GM21528 (cell line): Measurements from ENCODE around the gene EFL1.

Experiments used
- ATAC-seq: cut with Tn5 transposase; IDR thresholded peaks from one replicate; pipeline ENCODE4 v1.9.1; 2021; ENCODE audit warnings: mild to moderate bottlenecking, moderate library complexity; ENCODE audit not compliant: unreplicated experiment, low FRiP score

Gene EFL1

DNA sequence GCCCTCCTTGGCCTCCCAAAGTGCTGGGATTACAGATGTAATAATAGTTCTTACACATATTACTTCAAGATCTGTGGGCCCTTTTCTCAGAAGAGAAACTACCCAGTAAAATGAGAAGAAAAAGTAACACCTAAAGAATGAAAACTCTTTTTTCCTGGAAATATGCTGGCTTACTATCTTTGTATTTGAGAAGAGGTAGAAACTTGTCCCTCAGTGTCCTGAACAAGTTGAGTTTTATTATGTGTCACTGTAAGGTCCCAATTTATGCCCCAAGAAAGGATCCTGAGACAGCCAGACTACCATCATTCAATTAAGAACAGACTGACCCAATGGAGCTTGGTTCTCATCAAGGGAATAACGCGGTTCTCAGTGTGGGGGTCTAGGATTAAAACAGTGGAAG, 93.8 kb downstream of the EFL1 start:
- ATAC-seq = no peak

- ATAC-seq = no peak
Measured at GRCh38 chr15:82168296-82168695, 94.2 kb downstream of the EFL1 start.

- ATAC-seq = no peak
Measured at GRCh38 chr15:82165948-82166376, 96.6 kb downstream of the EFL1 start.

DNA sequence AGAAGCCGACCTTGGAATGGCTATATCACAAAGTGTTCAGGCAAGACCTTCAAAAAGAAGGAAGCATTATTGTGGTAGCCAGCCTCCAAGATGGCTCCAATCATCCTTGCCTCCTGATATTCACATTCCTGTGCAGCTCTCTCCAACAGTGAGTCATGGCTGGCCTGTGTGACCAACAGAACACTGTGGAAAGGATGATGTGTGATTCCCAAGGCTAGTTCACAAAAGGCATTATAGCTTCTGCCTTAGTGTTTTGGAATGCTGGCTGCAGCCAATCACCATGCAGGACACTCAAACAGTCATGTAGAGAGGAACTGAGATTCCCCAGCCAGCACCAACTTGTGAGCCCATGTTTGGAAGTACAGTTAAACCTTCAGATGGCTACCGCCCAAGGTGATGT, 102.6 kb downstream of the EFL1 start:
- ATAC-seq = no peak

DNA sequence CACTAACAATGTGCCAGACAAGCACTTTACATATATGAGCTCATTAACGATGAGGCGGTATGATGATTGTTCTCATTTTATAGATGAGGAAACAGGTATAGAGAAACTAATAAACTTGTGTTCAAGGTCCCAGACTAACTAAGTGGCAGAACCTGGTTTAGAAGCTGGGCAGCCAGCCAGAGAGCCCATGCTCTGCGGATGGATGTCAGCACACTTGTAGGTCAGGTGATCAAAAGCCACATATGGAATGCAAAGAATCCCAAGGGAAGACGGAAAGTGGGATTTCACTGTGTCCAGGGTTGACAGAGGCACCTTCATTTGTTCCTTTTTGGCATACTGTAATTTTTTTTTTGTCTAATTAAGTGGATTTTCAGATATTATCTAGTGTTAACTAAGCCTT, 103.7 kb downstream of the EFL1 start:
- ATAC-seq = no peak

GRCh38 chr15:82150645-82151044, 111.9 kb downstream of the EFL1 start:
- ATAC-seq = no peak

DNA sequence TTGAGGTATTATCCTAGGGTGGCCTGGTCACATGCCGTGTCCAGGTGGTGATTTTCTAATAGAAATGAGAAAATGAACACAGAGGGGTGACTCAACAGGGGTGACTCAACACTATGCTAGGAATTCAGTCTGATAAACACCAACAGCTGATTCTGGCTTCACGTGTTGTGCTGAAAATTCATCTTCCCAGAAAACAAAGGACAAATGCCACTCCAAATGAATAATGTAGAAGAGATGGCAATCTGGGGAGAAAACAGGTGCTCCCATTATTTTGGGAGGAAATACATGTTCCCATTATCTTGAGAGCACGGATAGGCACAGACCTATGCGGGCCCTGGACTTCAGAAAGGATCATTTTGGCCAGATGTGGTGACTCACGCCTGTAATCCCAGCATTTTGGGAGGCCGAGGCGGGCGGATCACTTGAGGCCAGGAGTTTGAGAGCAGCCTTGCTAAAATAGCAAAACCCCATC, 115.5 kb downstream of the EFL1 start:
- no peak for ATAC-seq

DNA sequence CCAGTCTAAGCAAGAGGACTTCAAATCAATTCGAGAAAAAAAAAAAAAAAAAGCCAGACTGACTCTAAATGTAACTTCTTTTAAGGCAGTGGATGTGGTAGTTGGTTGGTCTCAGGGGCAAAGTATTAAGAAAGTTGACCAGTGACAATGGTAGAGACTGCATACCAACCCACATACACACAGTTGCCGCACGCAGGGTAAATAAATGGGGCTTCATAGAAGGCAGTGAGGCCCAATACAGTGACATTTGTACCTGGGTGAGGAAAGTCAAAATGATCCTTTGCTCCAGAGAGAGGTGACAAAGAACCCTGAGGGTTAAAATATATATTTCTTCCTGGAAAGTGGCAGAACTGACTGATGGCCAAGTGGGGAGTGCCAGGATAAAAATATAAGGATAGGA, 116.0 kb downstream of the EFL1 start:
- ATAC-seq = no peak

DNA sequence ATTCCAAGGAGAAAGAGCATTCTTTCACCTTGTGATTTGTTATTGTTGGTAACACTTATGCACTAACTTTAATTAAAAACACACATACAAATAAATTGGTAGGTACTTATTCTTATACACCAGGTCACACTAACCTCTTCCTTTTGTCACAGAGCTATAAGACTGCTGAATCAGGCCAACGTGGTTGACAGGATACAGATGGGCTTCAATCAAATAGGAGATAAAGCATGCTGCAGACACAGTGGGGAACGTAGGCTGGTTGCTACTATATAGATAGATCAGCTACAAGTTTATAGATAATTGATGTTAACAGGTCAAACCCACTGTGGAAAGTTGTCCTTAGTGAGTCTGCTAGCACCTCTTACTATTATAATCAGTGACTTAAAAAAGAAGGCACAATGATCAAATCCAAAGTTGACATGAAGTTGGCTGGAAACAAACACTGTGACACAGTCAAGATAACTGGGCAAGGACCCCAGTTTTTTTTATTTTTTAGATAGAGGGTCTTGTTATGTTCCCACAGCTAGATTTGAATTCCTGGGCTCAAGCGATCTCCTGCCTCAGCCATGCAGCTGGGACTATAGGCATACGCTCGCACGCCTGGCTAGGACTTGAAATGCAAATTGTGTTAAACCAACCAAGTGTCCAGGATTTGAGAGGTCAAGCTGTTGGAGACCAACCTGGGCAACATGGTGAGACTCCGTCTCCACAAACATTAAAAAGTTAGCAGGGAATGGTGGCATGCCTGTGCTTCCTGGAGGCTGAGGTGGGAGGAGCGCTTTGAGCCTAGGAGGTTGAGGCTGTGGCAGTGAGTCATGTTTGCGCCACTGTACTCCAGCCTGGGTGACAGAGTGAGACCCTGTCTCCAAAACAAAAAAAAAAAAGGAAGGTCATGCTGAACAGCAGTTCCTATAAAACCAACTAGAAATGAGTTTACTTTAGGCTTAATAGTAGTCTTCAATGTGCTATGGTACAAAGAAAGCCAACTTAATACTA, 118.8 kb downstream of the EFL1 start:
- ATAC-seq = no peak

DNA sequence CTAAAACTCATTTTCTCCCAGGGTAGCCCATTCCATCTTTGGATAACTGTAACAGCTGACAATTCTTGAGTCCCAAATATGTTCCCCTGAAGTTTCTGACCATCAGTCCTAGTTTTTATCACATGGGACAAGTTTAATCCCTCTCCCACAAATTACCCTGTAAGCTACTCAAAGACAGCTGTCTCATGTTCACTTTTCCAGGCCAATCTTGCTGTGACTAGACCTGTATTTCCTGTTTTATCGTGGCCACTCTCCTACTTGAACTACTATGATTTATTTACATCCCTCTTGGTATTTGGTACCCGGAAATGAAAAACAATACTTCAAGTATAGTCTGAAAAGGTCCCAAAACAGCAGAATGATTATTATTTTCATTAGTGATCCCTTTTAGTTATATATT, 121.6 kb downstream of the EFL1 start:
- no peak for ATAC-seq

DNA sequence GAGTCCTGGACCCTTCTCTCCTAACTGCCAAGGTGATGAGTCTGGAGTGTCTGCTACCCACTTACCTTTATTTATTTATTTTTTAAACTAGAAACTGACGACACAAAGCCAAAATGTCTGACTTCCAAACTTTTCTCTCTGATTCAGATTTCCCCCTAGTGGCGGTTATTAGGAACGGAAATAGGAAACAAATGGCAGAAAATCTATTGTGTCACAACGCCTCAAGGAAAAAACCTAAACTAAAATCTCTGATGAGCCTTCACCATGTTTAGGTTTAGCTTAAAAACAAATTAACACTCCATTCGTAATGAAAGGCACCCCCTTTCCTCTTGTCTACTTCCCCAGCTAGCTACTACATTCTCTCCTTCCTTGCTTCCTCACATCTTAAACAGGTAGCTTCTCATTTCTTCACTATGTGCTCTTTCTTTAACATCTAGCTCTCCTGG, 122.7 kb downstream of the EFL1 start:
- ATAC-seq = no peak

DNA sequence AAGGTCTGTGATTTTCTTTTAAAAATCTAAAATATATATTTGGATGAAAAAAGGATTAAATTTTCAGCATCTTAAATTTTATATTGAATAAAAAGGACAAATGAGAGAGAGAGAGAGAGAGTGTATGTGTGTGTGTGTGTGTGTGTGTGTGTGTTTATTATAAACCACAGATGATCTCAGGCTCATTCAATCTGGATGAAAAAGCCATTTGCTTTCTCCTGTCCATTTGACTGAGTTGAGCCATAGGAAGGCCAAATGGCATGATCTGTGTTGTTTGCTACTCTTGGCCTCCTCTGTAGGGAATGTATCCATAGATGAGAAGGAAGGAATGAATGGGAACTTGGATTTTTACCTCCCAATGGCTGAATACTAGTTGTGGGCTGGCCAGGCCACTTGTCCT, 124.2 kb downstream of the EFL1 start:
- no peak for ATAC-seq

DNA sequence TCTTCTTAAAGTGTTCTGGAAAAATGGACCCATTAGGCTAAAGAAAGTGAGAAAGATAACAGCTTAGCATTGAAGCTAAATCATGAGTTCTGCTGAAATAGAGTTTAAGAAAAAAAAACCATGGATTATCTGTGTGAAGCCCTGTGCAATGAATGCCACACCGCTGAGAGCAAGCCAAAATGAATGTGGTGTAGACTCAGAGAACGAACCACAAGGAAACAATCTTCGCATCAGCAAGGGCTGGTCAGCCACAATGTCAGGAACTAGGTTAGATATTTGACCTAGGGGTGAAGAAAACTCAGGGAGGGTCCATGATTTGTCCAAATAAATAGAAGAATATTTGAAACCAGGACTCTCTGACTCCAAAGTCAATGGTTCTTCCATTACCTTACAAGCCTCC, 125.3 kb downstream of the EFL1 start:
- no peak for ATAC-seq

- ATAC-seq = no peak
Measured at GRCh38 chr15:82136120-82136519, 126.4 kb downstream of the EFL1 start.

- ATAC-seq = no peak
Measured at GRCh38 chr15:82135638-82136037, 126.9 kb downstream of the EFL1 start.

GRCh38 chr15:82134461-82134860, 128.1 kb downstream of the EFL1 start:
- ATAC-seq = no peak

DNA sequence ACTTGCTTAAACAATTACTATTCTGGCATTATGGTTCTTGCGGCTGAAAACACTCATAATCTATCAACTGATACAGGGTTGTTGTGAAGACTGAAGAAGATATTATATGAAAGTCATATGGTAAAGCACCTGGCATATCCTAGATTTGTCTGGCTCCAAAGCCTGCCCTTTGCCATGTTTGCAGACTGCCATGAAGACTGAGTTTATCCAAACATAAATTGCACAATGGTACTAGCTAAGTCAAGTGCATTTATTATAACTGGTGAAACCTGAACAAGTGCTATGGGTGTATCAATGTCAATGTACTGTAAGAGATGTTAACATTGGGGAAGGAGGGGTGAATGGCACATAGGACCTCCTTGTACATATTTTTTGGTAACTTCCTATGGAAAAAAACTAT, 129.3 kb downstream of the EFL1 start:
- no peak for ATAC-seq

DNA sequence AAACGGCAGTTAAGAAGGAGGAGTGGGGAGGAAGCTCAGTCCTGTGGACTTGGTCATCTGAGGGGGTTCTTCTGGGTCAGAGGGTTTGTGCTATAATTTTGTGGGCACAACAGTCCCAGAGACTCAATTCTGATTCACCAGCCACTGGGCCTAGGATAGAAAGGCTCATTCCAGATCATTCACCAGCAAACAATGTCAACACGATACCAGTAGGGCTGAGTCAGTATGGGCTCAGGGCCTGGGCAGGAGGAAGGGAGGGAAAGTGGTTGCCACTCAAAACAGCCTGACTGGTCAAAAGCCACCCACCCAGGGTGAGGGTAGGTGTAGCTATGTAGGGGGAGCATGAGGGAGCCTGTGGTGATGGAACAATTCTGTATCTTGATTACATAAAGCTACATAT, 129.8 kb downstream of the EFL1 start:
- ATAC-seq = no peak

DNA sequence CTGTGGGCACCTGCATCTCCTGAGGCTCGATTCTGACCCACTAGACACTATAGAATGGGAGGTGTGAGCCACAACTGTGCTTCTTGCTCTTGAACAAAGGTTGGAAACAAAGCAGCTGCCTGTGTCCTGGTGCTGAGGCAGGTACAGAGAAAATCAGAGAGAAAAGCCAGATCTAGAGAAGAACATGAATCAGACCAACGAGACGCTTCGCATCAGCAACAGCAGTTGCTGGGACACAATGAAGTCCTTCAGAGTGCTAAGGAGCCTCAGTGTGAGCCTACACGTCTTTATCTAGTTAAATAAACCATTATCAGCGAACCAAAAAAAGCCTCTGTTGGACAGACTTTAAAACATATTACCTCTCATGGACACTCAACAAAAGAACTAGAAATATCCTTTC, 130.4 kb downstream of the EFL1 start:
- ATAC-seq = no peak

- ATAC-seq = no peak
Measured at GRCh38 chr15:82130248-82130647, 132.3 kb downstream of the EFL1 start.

DNA sequence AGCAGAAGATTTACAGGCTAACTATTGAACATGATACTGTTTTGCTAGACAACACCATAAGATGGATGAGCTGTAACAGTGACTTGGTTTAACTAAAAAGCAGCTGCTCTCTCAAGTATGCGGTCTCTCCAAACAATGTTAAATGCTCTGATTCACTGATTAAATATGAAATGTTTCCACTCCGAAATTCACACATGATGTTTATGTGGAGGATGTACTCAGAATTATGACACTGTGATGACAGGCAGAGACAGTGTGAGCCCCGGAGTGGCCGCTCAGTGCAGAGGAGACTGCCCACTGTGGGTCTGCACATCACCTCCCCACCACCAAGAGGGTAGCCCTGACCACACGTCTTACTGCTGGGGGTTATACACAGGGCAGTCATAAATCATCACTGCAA, 132.8 kb downstream of the EFL1 start:
- no peak for ATAC-seq

DNA sequence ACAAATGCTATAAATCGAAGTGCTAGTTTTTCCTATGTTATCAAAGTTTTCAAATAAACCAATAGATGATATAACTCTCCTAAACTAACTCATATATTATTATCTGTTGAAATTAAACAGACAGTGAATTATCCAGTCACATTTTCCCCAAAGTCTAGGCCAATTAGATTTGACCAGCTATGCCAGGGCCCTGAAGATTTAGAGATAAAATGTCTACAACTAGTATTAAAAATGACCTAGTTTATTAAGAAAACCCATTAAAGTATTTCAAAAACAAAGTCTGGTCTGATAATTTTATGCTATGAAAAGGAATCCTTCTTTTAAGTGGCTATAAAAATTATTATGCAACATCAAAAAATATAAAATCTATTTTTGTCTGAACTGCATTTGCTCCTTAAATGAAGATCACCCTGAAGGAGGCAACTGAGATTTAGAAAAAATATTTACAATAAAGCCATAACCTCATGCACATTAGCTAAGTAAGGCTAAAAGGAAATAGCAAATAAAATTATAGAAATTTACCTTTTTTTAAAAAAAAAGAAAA, 133.3 kb downstream of the EFL1 start:
- no peak for ATAC-seq
